BE2C (cell line): ENCODE data around the gene ASS1.

Experiments used
- DNase-seq: peaks from one replicate; pipeline ENCODE4 v3.0.0-alpha.2; 2020
- H3K27me3 ChIP-seq: fragments of 250-450 bp; sonication (Bioruptor Pico); 2 replicates; pipeline ENCODE4 v1.5.1; 2020; ENCODE audit warnings: mild to moderate bottlenecking
- H3K36me3 ChIP-seq: fragments of 250-450 bp; sonication (Bioruptor Pico); 2 replicates; pipeline ENCODE4 v1.5.1; 2020; ENCODE audit warnings: mild to moderate bottlenecking
- H3K4me1 ChIP-seq: fragments of 250-450 bp; sonication (Bioruptor Pico); 2 replicates; pipeline ENCODE4 v1.5.1; 2020
- H3K4me3 ChIP-seq: 2 replicates; pipeline ENCODE4 v1.5.1; 2011; ENCODE audit warnings: low read depth, low read length
- H3K9me3 ChIP-seq: fragments of 250-450 bp; sonication (Bioruptor Pico); 2 replicates; pipeline ENCODE4 v1.5.1; 2020
- TF ChIP-seq, protein P1 (sequence below): IDR thresholded peaks from 2 replicates; pipeline ENCODE4 v1.5.1; 2012; ENCODE audit warnings: mild to moderate bottlenecking, low read depth, low read length

ASS1 gene

DNA sequence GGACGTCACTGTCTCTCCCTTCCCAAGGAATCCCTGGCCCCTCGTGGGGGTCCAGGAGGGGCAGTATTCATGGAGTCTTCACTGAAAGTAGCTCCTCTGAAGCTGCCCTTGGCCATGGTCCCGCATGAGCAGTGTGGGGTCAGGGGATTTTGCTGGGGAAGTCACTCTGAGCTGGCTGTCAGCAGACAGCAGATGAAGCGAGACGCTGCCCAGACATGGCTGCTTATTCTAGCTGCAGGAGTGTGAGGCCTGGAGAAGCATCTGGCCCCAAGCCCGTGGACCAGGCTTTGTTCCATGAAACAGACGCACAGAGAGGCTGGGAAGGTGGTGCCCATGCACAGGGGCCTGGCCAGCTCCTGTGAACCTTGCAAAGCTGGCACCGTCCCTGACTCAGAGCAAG, 21.5 kb upstream of the ASS1 start:
- no peaks in the 10 kb centered on the region for H3K36me3 ChIP-seq
- no peaks in the 10 kb centered on the region for H3K27me3 ChIP-seq
- H3K4me1 ChIP-seq, result peaks cover 32% of the 10 kb centered on the region
- DNase-seq, result peak; percentile 92
- no peaks in the 10 kb centered on the region for H3K9me3 ChIP-seq
- TF ChIP-seq, protein P1, sequence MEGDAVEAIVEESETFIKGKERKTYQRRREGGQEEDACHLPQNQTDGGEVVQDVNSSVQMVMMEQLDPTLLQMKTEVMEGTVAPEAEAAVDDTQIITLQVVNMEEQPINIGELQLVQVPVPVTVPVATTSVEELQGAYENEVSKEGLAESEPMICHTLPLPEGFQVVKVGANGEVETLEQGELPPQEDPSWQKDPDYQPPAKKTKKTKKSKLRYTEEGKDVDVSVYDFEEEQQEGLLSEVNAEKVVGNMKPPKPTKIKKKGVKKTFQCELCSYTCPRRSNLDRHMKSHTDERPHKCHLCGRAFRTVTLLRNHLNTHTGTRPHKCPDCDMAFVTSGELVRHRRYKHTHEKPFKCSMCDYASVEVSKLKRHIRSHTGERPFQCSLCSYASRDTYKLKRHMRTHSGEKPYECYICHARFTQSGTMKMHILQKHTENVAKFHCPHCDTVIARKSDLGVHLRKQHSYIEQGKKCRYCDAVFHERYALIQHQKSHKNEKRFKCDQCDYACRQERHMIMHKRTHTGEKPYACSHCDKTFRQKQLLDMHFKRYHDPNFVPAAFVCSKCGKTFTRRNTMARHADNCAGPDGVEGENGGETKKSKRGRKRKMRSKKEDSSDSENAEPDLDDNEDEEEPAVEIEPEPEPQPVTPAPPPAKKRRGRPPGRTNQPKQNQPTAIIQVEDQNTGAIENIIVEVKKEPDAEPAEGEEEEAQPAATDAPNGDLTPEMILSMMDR, result no peak
- H3K4me3 ChIP-seq, result no peak overlapping the region

DNA sequence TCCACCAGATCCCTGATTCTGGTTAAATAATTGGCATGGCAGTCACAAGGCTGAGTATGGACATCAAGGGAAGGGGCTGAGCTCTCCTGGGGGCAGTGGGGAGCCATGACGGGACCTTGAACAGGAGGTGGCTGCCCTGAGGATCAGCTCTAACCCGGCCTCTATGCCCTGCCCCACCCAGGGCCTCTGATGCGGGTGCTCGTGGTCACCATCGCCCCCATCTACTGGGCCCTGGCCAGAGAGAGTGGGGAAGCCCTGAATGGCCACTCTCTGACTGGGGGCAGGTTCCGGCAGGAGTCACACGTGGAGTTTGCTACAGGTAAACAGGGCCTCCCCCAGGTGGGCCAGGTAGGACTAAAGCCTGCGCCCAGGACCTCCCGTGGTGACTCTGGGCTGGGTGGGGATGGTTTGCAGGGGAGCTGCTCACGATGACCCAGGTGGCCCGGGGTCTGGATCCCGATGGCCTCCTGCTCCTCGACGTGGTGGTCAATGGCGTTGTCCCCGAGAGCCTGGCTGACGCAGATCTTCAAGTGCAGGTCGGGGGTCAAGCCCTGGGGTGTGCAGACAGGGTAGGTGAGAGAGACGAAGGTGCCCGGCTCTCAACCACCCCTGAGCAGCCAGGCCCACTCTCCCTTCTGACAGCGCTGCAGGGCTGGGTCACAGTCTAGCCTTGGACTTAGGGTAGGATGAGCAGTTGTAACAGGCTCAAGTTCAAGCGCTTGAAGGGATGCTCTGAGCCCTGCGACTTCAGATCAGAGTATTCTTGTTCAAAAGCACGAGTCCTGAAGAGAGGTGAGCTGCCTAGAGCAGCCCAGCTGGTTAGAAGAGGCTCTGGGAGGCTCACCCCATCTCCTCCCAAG, 19.9 kb upstream of the ASS1 start:
- DNase-seq, result no peak
- Histone ChIP-seq H3K36me3 (no peaks in the 10 kb centered on the region), H3K4me3 (no peak overlapping the region), H3K4me1 (peaks cover 32% of the 10 kb centered on the region), H3K27me3 (no peaks in the 10 kb centered on the region), H3K9me3 (no peaks in the 10 kb centered on the region)
- TF ChIP-seq, protein P1, result no peak

DNA sequence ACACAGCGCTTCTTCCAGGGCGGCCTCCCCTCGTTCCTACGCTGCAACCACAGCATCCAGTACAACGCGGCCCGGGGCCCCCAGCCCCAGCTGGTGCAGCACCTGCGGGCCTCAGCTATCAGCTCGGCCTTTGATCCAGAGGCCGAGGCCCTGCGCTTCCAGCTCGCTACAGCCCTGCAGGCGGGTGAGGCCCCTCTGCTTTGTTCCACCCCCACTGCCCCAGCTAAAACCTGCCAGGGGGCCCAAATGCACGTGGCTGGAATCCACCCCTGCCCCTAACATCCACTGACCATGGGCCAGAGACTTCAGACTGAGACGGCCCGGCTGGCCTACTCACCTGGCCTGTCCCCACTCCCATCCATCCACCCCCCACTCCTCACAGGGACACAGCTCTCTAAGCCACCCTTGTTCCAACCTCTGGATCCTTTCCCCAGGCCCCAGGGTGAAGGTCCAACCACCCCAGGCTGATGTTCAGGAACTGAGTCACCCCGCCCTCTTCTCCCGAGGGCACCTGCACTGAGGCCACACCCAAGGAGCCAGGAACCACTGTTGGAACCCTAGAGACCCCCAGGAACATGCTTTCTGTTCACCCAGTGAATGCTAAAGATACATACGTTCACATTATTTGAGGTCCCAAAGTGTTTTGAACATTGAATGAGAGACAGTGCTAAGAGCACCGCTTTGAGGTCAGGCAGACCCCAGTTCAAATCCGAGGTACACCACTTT, 18.9 kb upstream of the ASS1 start:
- H3K4me1 ChIP-seq, result peaks cover 24% of the 10 kb centered on the region
- TF ChIP-seq, protein P1, result no peak
- no peak overlapping the region for H3K4me3 ChIP-seq
- DNase-seq, result no peak
- H3K9me3 ChIP-seq, result no peaks in the 10 kb centered on the region
- no peaks in the 10 kb centered on the region for H3K36me3 ChIP-seq
- H3K27me3 ChIP-seq, result no peaks in the 10 kb centered on the region

DNA sequence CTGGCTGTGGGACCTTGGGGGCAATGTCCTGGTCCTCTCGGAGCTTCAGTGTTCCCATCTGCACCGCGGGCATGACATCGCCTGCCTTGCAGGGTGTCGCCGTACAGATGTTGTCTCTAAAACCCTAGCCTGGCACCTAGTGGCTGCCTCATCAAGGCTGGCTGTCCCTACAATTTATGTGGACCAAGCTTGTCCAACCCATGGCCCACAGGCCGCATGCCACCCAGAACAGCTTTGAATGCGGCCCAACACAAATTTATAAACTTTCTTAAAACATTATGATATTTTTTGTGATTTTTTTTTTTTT, 18.3 kb upstream of the ASS1 start:
- no peak for DNase-seq
- H3K4me1 ChIP-seq, result peaks cover 20% of the 10 kb centered on the region
- no peaks in the 10 kb centered on the region for H3K27me3 ChIP-seq
- H3K4me3 ChIP-seq, result no peak overlapping the region
- TF ChIP-seq, protein P1, result no peak
- H3K9me3 ChIP-seq, result no peaks in the 10 kb centered on the region
- H3K36me3 ChIP-seq, result no peaks in the 10 kb centered on the region

GRCh38 chr9:130426883-130427282, 17.9 kb upstream of the ASS1 start:
- H3K4me1 ChIP-seq, result peaks cover 20% of the 10 kb centered on the region
- H3K4me3 ChIP-seq, result no peak overlapping the region
- no peaks in the 10 kb centered on the region for H3K9me3 ChIP-seq
- DNase-seq, result peak; percentile 54
- no peaks in the 10 kb centered on the region for H3K27me3 ChIP-seq
- TF ChIP-seq, protein P1, result no peak
- H3K36me3 ChIP-seq, result no peaks in the 10 kb centered on the region

- H3K4me1 ChIP-seq, result peaks cover 19% of the 10 kb centered on the region
- H3K36me3 ChIP-seq, result no peaks in the 10 kb centered on the region
These were observed 17.4 kb upstream of the ASS1 start for GRCh38 chr9:130427326-130427725.

More at GRCh38 chr9:130427326-130427725, 17.4 kb upstream of the ASS1 start:
- Histone ChIP-seq H3K4me3 (no peak overlapping the region), H3K27me3 (no peaks in the 10 kb centered on the region), H3K9me3 (no peaks in the 10 kb centered on the region)
- DNase-seq, result no peak
- TF ChIP-seq, protein P1, result no peak
